Measurements from ENCODE around the gene EPHB1.

EPHB1 gene

GRCh38 chr3:135161425-135161824 is 366.4 kb downstream of the EPHB1 start:
- no peak for DNase-seq (ENCODE audit: low read depth in 2 of 2)

GRCh38 chr3:135163701-135164100 is 368.6 kb downstream of the EPHB1 start:
- DNase-seq (ENCODE audit: low read depth in 2 of 2), result no peak

- DNase-seq (ENCODE audit: low read depth in 2 of 2), result no peak
Observed at GRCh38 chr3:135165260-135165659, 370.2 kb downstream of the EPHB1 start.

GRCh38 chr3:135166266-135166825 is 371.3 kb downstream of the EPHB1 start:
- no peak for DNase-seq (ENCODE audit: low read depth in 2 of 2)

GRCh38 chr3:135168822-135169221 is 373.8 kb downstream of the EPHB1 start:
- no peak for DNase-seq (ENCODE audit: low read depth in 2 of 2)

GRCh38 chr3:135169651-135170050 is 374.6 kb downstream of the EPHB1 start:
- no peak for DNase-seq (ENCODE audit: low read depth in 2 of 2)

GRCh38 chr3:135170732-135171131 is 375.7 kb downstream of the EPHB1 start:
- no peak for DNase-seq (ENCODE audit: low read depth in 2 of 2)

- no peak for DNase-seq (ENCODE audit: low read depth in 2 of 2)
Observed at GRCh38 chr3:135172191-135172869, 377.3 kb downstream of the EPHB1 start.

GRCh38 chr3:135175728-135176277 is 380.7 kb downstream of the EPHB1 start:
- no peak for DNase-seq (ENCODE audit: low read depth in 2 of 2)

- no peak for DNase-seq (ENCODE audit: low read depth in 2 of 2)
Observed at GRCh38 chr3:135176881-135177280, 381.8 kb downstream of the EPHB1 start.

GRCh38 chr3:135178566-135178965 is 383.5 kb downstream of the EPHB1 start:
- no peak for DNase-seq (ENCODE audit: low read depth in 2 of 2)

GRCh38 chr3:135181408-135181807 is 386.3 kb downstream of the EPHB1 start:
- DNase-seq (ENCODE audit: low read depth in 2 of 2), result no peak

- no peak for DNase-seq (ENCODE audit: low read depth in 2 of 2)
Observed at GRCh38 chr3:135182364-135182998, 387.4 kb downstream of the EPHB1 start.

- DNase-seq (ENCODE audit: low read depth in 2 of 2), result no peak
Observed at GRCh38 chr3:135190658-135191057, 395.6 kb downstream of the EPHB1 start.

GRCh38 chr3:135191708-135192107 is 396.6 kb downstream of the EPHB1 start:
- DNase-seq (ENCODE audit: low read depth in 2 of 2), result no peak

- DNase-seq (ENCODE audit: low read depth in 2 of 2), result no peak
Observed at GRCh38 chr3:135192929-135193328, 397.9 kb downstream of the EPHB1 start.

- DNase-seq (ENCODE audit: low read depth in 2 of 2), result no peak
Observed at GRCh38 chr3:135197246-135197645, 402.2 kb downstream of the EPHB1 start.

- no peak for DNase-seq (ENCODE audit: low read depth in 2 of 2)
Observed at GRCh38 chr3:135197856-135198255, 402.8 kb downstream of the EPHB1 start.

GRCh38 chr3:135199137-135199536 is 404.1 kb downstream of the EPHB1 start:
- DNase-seq (ENCODE audit: low read depth in 2 of 2), result no peak

GRCh38 chr3:135203026-135203425 is 408.0 kb downstream of the EPHB1 start:
- DNase-seq (ENCODE audit: low read depth in 2 of 2), result no peak

GRCh38 chr3:135213213-135213612 is 418.2 kb downstream of the EPHB1 start:
- no peak for DNase-seq (ENCODE audit: low read depth in 2 of 2)

- DNase-seq (ENCODE audit: low read depth in 2 of 2), result no peak
Observed at GRCh38 chr3:135213822-135214221, 418.8 kb downstream of the EPHB1 start.

GRCh38 chr3:135214400-135214799 is 419.3 kb downstream of the EPHB1 start:
- no peak for DNase-seq (ENCODE audit: low read depth in 2 of 2)

Data from stimulated activated CD8-positive, alpha-beta memory T cell treated with anti-CD3 and anti-CD28 coated beads, Interleukin-15, amount 100 ng/mL, for 4 hours (primary cell).